Measurements from ENCODE around the gene CDK5.
"Not testable (repeated sequence)": the region's sequence is repeated elsewhere in the genome, so short reads cannot be mapped to it uniquely, and the experiment has no call there.

CDK5 gene

DNA sequence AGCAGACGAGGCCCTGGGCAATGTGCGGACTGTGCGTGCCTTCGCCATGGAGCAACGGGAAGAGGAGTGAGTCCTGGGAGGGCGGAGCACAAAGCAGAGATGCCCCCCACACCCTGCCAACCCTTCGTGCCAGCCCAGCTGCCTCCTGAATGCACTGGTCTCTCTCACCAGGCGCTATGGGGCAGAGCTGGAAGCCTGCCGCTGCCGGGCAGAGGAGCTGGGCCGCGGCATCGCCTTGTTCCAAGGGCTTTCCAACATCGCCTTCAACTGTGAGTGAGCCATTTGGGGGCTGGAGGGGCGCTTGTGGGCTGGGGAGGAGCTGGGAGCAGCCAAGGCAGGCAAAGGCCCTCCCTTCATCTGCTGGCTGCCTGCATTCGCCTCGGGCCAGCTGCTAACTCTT, 21.8 kb downstream of the CDK5 start:
- no peak for DNase-seq

DNA sequence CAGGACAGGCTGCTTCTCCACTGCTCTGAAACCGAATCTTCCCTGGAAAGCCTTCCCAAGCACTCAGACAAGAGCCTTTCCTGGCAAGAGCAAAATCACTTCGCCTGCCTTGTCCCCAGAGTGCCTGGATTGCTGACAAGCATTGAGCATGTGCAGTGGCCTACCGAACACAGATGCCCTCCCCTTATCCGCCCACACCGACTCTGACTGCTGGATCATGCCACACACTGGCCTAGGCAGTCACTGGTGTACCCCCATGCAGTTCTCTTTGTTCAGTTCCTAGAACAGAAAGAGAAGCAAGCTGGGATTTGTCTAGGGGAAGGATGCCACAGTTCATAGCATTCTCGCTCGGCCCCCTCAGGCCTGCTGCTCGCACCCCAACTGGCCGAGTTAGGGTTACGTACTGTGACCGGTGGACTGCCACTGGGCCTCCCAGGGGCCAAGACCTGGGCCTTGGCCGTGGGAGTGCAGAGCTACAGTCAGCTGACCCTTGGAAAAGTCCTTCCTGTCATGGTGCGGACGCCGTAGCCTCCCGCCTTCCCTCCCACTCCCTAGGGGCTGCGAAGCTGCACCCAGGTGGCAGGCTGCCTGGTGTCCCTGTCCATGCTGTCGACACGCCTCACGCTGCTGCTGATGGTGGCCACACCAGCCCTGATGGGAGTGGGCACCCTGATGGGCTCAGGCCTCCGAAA, 22.5 kb downstream of the CDK5 start:
- DNase-seq: peak in 13 of 56 donors; percentile 10 to 46 (median 27)

- DNase-seq: no peak
Observed at GRCh38 chr7:151034312-151035025, 23.2 kb downstream of the CDK5 start.

GRCh38 chr7:151033864-151034249, 23.8 kb downstream of the CDK5 start:
- no peak for DNase-seq

DNA sequence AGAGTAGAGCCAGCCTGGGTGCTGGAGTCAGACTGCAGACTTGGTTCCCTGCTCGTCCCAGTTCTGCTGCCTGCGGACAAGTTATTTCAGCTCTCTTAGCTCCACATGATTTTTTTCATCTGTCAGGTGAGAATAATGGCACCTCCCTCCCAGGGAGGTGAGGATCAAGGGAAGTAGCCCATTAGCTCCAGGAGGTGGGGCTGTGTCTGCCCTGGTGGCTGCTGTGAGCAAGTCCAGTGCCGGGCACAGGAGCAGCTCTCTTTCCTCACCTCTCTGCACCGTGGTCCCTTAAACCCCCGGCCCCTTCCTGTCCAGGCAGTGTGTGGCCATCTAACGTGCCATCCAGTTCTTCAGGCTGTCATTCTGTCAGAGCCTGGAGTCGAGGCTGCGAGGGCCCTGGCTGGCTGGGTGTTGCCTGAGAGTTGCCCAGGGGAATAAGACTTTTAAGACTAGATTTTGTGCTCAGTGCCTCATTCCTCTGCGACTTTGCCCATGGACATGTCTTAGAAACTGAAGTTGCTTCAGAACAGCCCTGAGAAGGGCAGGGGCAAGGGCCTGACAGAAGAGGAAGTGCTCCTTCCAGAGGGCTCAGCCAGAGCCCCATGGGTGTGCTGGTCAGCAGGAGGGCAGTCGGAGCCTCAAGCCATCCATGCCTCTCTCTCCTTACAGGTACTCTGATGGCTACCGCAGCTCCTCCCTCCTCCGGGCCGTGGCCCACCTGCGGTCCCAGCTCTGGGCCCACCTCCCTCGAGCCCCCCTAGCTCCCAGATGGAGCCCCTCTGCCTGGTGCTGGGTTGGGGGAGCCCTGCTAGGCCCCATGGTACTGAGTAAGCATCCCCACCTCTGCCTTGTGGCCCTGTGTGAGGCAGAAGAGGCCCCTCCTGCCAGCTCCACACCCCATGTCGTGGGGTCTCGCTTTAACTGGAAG, 24.5 kb downstream of the CDK5 start:
- DNase-seq: no peak

GRCh38 chr7:151031011-151031410, 26.7 kb downstream of the CDK5 start:
- no peak for DNase-seq

DNA sequence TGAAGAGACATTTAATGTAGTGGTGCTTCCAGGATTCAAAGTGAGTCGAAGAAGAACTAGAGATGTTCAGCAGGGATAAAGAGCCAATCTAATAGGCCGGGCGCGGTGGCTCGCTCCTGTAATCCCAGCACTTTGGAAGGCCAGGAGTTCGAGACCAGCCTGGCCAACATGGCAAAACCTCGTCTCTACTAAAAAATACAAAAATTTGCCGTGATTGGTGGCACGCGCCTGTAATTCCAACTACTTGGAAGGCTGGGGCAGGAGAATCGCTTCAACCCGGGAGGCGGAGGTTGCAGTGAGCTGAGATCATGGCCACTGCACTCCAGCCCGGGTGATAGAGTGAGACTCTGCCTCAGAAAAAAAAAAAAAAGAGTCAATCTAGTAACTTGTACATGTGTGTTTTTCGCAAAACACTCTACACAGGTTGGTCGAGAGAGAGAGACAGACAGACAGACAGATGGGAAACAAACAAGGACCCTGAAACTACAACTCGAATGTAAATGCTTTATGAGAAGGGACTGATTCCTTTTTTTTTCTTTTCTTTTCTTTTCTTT, 28.7 kb downstream of the CDK5 start:
- no peak for DNase-seq

- peak; percentile 84 to 99 (median 97) for DNase-seq
Observed at GRCh38 chr7:151028131-151028947, 29.4 kb downstream of the CDK5 start, which contains the start of gene ABCB8. TSS of gene ABCB8 (plus strand) at chr7:151028450. CDS start at chr7:151028516, 66 bp downstream.

- DNase-seq: not testable (repeated sequence)
Observed at GRCh38 chr7:151027728-151028130, 30.0 kb downstream of the CDK5 start.

- not testable (repeated sequence) for DNase-seq
Observed at GRCh38 chr7:151026771-151027727, 30.6 kb downstream of the CDK5 start.

GRCh38 chr7:151025924-151026671, 31.6 kb downstream of the CDK5 start:
- no peak for DNase-seq

DNA sequence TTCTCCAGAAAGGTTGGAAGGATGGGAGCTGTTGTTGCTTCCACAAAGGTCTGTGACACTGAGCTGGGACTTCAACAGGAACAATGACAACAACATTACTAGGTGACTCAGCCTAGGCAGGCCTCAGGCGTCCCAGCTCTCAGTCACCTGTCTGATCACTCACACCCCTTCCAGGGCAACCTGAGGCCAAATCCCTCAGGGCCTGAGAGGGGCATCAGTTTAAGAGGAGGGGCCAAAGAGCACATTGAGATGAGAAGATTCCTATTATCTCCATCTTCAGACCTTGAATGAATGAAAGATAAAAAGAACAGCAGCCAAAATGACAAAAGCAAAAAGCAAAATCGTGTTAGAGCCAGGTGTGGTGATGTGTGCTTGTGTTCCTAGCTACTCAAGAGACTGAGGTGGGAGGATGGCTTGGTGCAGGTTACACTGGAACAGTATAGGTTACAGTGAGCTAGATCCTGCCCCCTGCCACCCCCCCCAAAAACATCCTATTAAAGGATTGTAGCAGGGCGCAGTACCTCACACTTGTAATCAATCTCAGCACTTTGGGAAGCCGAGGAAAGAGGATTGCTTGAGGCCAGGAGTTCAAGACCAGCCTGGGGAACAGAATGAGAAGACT, 33.2 kb downstream of the CDK5 start, which contains the start of gene ATG9B:
Gene ATG9B, minus strand, starts transcription at position 60 of the 622 bp plus-strand sequence. CDS start 71 bp downstream, outside the sequence.
- peak in 1 of 56 donors; percentile 21 for DNase-seq

- no peak for DNase-seq
Observed at GRCh38 chr7:151023232-151023631, 34.5 kb downstream of the CDK5 start.

- DNase-seq: no peak
Observed at GRCh38 chr7:151020231-151020630, 37.5 kb downstream of the CDK5 start.

DNA sequence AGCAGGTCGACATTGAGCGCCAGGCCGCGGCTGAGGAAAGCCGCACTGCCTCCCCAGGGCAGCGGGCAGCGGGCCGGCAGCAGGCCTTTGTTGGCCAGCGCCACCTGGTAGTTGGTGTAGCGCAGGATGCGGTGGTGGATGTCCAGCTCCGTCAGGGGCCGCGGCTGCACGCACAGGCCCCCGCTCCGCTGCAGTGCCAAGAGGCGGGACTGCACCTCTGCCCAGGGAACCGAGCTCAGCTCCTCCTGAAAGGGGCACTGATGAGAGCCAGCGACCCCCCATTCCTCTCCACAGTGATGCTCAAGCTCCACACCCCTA, 38.6 kb downstream of the CDK5 start:
- no peak for DNase-seq

DNA sequence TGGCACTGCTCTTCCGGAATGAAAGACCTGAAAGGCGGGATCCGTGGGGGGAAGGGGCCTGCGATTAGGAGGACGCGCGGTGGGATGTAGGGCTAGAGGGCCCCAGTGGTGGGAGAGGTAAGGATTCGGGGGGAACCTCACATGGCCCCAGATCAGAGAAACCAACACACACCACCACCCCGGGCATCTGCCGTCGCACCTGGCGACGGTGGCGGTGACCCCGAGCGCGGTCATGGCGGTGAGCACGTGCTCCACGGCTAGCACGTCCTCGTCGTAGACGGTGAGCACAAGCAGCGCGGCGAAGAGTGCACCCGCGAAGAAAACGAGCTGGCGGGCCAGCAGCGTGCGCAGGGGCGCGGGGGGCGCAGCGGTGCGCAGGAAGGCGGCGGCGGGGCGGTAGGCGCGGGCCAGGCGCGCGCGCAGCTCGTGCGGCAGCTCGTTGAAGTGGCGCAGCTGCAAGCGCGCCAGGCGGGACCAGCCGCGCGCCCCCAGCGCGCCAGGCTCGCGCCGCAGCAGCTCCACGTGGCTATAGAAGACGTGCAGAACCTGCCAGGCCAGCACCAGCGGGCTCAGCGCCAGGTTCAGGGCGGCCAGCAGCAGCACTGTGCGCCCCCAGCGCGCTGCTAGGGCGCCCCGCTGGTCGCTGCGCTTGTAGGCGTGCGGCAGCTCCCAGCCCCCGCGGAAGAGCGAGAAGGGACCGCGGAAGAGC, 39.1 kb downstream of the CDK5 start:
- peak in 19 of 56 donors; percentile 6 to 75 (median 24) for DNase-seq

DNA sequence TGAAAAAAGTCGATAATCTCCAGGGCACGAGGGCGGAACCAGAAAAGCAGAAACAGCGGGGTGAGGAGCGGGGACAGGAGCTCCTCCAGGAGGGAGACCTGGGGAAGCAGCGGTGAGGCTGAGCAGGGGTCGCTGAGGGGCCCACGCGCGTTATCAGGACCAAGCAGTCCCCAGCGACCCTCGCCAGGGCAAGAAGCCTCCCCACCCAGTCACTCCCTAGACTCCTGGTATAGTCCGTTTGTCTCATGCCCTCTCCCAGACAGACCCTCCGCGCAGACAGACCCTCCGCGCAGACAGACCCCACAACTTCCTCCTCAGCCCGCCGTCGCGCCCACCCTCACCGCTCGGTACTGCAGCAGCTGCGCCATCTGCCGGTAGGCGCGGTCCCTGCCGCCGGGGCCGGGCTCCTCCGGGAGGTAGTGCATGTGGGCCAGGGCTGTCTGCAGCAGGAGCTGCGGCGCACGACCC, 39.7 kb downstream of the CDK5 start:
- DNase-seq: peak in 36 of 56 donors; percentile 5 to 78 (median 37)

All from nucleus accumbens (tissue), 56 donors.